AG10803 (cell line): ENCODE results near the gene SLC7A1.
A peak's percentile ranks its signal among the peaks of the same experiment; 100 is the strongest.

Source experiments
- DNase-seq: peaks from one replicate; pipeline ENCODE4 v3.0.0; 2010; ENCODE audit warnings: low read depth
- H3K4me3 ChIP-seq: 2 replicates; pipeline ENCODE4 v1.5.1; 2011; ENCODE audit warnings: mild to moderate bottlenecking, low read length, control low read depth
- CTCF ChIP-seq: conservative IDR thresholded peaks from 2 replicates; pipeline ENCODE4 v1.5.1; 2011; ENCODE audit warnings: mild to moderate bottlenecking, low read length, control low read depth, inconsistent platforms

Gene SLC7A1

DNA sequence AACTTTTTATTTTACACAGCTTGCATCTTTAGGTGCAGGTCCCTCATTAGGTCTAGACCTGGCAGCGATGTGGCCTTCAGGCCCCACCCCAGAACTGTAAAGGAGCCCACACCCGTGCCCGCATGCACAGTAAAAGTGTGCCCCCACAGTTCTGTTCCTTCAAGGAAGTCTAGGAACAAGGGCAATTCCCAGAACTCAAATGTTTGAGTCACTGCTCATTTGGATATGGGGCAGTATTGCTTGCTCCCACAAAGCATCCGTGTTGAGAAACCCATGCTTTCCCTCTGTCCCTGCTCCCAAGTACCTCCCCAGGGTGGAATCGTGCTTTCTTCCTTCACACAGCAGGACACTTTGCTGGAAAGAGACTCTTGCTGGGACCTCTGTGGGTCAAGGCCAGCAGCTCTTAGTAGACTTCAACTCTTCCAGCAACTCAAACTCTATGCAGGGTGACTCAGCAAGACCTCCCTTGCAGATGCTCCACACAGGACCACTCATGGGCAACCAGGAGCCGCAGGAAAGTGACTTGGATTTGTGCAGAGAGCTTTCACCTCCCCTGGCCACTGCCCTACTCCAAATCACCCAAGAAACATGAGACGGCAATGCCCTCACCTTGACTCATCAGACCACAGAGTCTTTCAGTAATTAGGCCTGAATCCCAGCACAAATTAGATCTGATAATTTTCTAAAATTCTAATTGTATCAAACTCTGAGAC lies 12.3 kb downstream of the SLC7A1 start:
- H3K4me3 ChIP-seq, result peak overlapping the region; percentile 14; the same call in 1 of the 2 replicates
- peak; percentile 68 for DNase-seq
- no peak for TF ChIP-seq CTCF

DNA sequence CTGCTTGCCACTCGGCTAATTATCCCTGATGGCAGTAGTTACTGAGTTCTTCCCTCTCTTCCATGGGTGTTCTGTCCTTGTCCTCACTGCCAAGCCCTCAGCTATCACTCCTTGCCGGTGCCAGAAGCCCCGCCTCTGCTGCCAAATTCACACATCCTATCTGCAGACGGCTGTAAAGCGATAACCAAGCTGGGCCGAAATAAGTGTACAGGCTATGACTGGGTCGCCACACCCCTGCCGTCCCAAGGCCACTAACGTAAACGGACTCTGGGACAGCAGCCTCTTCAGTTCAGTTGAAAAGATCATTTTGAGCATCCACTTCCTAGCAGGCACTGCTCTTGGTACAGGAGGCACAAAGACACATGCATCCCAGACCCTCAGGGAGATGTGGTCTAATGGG lies 13.3 kb downstream of the SLC7A1 start:
- H3K4me3 ChIP-seq, result no peak overlapping the region
- TF ChIP-seq CTCF, result no peak

DNA sequence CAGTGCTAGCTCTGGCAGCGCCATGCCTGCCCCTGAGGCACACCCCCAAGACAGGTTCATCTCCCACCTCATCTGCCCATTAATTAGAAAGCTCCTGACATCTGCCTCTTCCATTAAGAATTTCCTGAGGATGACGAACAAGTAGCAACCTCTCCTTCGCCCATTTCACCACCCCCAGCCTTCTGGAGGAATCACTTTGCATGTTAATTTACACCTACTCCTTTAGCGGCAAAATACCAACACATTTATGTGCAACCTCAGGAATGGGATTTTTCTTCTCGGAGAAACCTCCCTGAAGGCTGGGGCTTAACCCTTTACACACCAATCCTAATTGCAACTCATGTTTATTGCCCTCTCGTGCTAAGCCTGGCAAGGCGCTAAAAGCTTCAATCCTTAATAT lies 13.8 kb downstream of the SLC7A1 start:
- no peak overlapping the region for H3K4me3 ChIP-seq
- DNase-seq, result no peak
- no peak for TF ChIP-seq CTCF

More for the DNA sequence above, 13.3 kb downstream of the SLC7A1 start:
- no peak for DNase-seq

DNA sequence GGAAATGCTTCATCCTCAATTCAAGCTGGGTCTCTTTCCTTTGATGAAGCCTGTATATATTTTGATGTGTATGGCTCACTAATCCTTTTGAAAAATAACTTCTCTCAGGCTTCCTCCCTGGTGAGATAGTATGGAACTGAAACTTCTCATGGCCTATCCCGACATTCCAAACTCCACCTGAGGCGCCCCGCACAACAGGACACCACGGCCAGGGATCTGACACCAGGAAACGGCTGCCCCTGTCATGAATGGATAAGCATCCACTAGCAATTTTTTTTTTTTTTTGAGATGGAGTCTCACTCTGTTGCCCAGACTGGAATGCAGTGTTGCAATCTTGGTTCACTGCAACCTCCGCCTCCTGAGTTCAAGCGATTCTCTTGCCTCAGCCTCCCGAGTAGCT lies 16.4 kb downstream of the SLC7A1 start:
- no peak overlapping the region for H3K4me3 ChIP-seq
- no peak for DNase-seq
- no peak for TF ChIP-seq CTCF

DNA sequence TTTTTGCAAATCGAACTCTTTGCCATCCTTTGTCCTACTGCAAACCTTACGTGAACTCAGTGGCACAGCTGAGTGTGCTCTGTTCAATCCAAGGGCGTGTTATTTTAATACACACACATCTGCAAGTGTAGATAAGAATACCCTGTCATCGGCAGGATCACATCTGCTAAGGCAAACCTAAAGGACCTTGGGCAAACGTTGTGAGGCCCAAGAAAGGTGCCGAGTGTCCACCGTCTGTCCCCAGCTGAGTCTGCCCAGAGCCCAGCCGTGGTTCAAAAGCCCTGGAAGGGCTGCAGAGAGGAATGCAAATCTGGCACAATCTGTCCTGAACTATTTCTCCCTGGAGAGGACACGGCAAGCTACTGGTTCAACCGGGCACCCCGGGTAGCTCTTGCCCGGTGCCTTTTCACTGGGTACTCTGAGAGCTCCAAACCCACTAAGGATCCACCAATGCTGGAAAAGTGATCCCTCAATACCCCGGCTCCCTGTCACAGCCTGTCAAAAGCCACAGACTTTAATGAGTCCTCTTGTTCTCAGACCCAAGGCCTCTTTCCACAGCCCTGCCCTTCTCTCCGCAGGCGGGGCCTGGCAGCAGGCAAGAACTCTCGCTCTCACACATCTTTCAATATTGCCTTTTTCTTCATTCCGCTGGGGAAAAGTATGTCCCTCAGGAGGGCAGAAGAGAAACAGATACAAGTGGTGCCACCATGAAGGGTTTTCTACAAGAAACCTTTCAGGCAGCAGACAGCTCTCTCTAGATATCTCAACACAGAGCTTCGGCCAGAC lies 17.0 kb downstream of the SLC7A1 start:
- peak overlapping the region; percentile 7; the same call in 1 of the 2 replicates for H3K4me3 ChIP-seq
- TF ChIP-seq CTCF, result no peak
- DNase-seq, result peak; percentile 44

DNA sequence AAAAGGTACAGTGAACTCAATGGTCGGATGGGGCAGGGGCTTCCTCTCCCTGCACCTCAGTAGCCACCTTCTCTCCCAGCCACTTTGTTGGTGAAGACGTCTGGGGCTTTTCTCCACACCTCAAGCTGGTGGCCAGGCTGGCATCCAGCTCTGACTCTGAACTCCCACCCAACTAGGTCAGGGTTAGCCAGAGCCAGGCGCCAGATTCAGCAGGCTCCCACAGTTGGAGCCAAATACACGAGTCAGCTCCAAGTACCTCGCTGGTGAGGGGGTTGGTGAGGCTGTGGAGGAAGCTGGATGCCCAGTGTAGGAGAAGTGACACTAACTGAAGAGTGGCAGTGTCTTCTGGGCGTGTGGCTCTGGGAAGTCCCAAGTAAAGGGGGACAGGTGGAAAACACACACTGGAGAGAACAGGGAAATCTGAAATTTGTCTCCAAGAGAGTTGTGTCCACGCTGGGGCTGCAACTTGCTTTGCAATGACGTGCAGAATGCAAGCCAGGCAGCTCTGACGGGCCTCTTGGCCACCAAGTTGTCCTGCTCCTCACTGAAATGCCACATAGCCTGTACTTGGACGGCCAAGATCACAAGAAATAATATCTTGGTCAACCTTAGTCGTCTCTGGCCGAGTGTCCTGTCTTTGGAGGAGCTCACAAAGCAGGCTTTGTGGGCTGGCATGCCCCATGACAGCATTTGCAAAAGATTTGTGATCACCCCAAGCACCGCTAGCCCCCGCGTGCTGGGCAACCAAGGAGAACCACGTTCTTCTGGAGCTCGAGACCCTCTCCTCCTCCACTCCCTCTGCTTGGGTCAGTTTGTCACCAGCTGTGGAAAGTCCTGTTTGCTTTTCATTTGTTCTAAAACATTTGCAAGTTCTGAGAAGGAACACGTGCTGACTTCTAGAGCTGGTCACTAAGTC lies 18.1 kb downstream of the SLC7A1 start:
- no peak overlapping the region for H3K4me3 ChIP-seq
- TF ChIP-seq CTCF, result no peak
- peak; percentile 39 for DNase-seq
